ENCODE data around the gene HYAL1. TPM values are rescaled to one million over a fixed set of nuclear protein-coding genes. Genes with fewer than 3 reads are reported as not detected.
A peak's percentile ranks its signal among the peaks of the same experiment; 100 is the strongest.

The HYAL1 gene
- total and polyA plus RNA-seq, 8 donors = 3.1 to 11.7 (median 6.4) TPM

- peak; percentile 98 to 99 (median 98) for TF ChIP-seq CTCF (IDR thresholded peaks at IDR 0.05)
- Histone ChIP-seq H3K4me3 (peak overlapping the region; percentile 32 to 54 (median 48)), H3K27me3 (no peaks in the 10 kb centered on the region), H3K36me3 (peaks cover 8 to 21% (median 9%) of the 10 kb centered on the region in 3 donors), H3K9me3 (no peaks in the 10 kb centered on the region), H3K27ac (peak overlapping the region; percentile 94 to 98 (median 96)), H3K4me1 (peaks cover 0 to 26% (median 6%) of the 10 kb centered on the region in 3 donors)
- ATAC-seq (peak; percentile 87 to 93 (median 91)), DNase-seq (peak; percentile 90 to 98 (median 96)), FAIRE-seq (no peak)
- intact Hi-C loops (cut with DNase I) = no loop called here
- 1% methylated on average over 61 to 70 of the region's 70 CpGs for WGBS, 2 donors
Measured at GRCh38 chr3:50260027-50260941, 43.1 kb downstream of the HYAL1 start.

- peak in 1 of 6 donors; percentile 81 for DNase-seq
- Histone ChIP-seq H3K4me1 (peaks cover 0 to 21% (median 6%) of the 10 kb centered on the region in 3 donors), H3K4me3 (peak overlapping the region in 3 of 4 donors; percentile 32 to 54 (median 53)), H3K9me3 (no peaks in the 10 kb centered on the region), H3K27me3 (no peaks in the 10 kb centered on the region), H3K36me3 (peaks cover 8 to 21% (median 11%) of the 10 kb centered on the region in 3 donors), H3K27ac (peak overlapping the region; percentile 94 to 98 (median 96))
- no peak for TF ChIP-seq CTCF (IDR thresholded peaks at IDR 0.05)
- ATAC-seq = peak; percentile 3 to 16 (median 8)
- intact Hi-C loops (cut with DNase I) = loop anchor here in 1 of 3 donors (10.0 kb wide), 1 partner anchor 65 kb away; the partner anchor contains the start of genes HYAL2 and TUSC2
- 46 to 48% methylated on average over 18 of the region's 18 CpGs for WGBS, 2 donors
- no peak for FAIRE-seq
Measured at GRCh38 chr3:50259432-50260026, 43.8 kb downstream of the HYAL1 start.

- H3K27me3 ChIP-seq = no peaks in the 10 kb centered on the region
- H3K36me3 ChIP-seq = peaks cover 8 to 21% (median 11%) of the 10 kb centered on the region in 3 donors
- H3K4me3 ChIP-seq = no peak overlapping the region
- no peak for ATAC-seq
- FAIRE-seq = no peak
- H3K4me1 ChIP-seq = peaks cover 0 to 17% (median 6%) of the 10 kb centered on the region in 3 donors
- no peak for TF ChIP-seq CTCF (IDR thresholded peaks at IDR 0.05)
- WGBS, 2 donors = 85 to 86% methylated on average over 16 of the region's 16 CpGs
- intact Hi-C loops (cut with DNase I) = loop anchor here in 1 of 3 donors (10.0 kb wide), 1 partner anchor 66 kb away; the partner anchor contains the start of genes HYAL2 and TUSC2
- no peaks in the 10 kb centered on the region for H3K9me3 ChIP-seq
- DNase-seq = peak in 1 of 6 donors; percentile 75
- peak overlapping the region in 2 of 4 donors; percentile 94 to 98 for H3K27ac ChIP-seq
Measured at GRCh38 chr3:50258979-50259378, 44.4 kb downstream of the HYAL1 start.

- H3K9me3 ChIP-seq = no peaks in the 10 kb centered on the region
- no peak for TF ChIP-seq CTCF (IDR thresholded peaks at IDR 0.05)
- DNase-seq = no peak
- H3K4me3 ChIP-seq = no peak overlapping the region
- no peak for FAIRE-seq
- ATAC-seq = no peak
- 85 to 89% methylated on average over 12 to 17 of the region's 17 CpGs for WGBS, 2 donors
- no peak overlapping the region for H3K27ac ChIP-seq
- H3K36me3 ChIP-seq = peaks cover 8 to 21% (median 11%) of the 10 kb centered on the region in 3 donors
- intact Hi-C loops (cut with DNase I) = loop anchor here in 1 of 3 donors (10.0 kb wide), 1 partner anchor 67 kb away; the partner anchor contains the start of genes HYAL2 and TUSC2
- H3K27me3 ChIP-seq = no peaks in the 10 kb centered on the region
- H3K4me1 ChIP-seq = peaks cover 0 to 16% (median 6%) of the 10 kb centered on the region in 3 donors
Measured at GRCh38 chr3:50258029-50258680, 45.2 kb downstream of the HYAL1 start.

Measured in pancreas (tissue), 10 donors.